Erythroblast (primary cell): ENCODE measurements around the gene STEAP1.
"Not testable (repeated sequence)": the region's sequence is repeated elsewhere in the genome, so short reads cannot be mapped to it uniquely, and the experiment has no call there.

Source experiments
- GATA1 ChIP-seq: IDR thresholded peaks from 2 replicates; pipeline ENCODE4 v1.6.1; 2011; ENCODE audit warnings: low read depth, mild to moderate bottlenecking, control low read depth, low read length, moderate library complexity
- POLR2A ChIP-seq: IDR thresholded peaks from 2 replicates; pipeline ENCODE4 v1.6.1; 2011; ENCODE audit warnings: mild to moderate bottlenecking, low read length

DNA sequence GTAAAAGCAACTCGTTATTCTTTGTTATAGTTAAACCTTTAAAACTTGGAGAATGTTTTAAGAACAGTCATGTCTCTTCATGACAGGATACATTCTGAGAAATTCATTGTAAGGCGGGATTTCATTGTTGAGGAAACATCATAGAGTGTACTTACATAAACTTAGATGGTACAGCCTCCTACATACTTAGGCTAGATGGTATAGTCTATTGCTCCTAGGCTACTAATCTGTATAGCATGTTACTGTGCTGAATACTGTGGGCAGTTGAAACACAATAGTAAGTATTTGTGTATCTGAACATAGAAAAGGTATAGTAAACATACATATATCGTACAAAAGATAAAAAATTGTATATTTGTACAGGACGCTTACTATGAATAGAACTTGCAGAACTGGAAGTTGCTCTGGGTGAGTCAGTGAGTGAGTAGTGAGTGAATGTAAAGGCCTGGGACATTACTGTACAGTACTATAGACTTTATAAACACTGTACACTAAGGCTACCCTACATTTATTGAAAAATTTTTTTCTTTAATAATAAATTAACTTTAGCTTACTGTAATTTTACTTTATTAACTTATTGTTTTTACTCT is 3.6 kb downstream of the STEAP1 start:
- not testable (repeated sequence) for TF ChIP-seq POLR2A, GATA1
